BJ (cell line): Measurements from ENCODE around the gene RABL6. TPM values are rescaled to one million over a fixed set of nuclear protein-coding genes. Genes with fewer than 3 reads are reported as not detected.
"Not testable (repeated sequence)": the region's sequence is repeated elsewhere in the genome, so short reads cannot be mapped to it uniquely, and the experiment has no call there.

Experiments used
- CTCF ChIA-PET: fragments of 350-600 bp; formaldehyde crosslinking; extraction: SDS; loops from one replicate; lab custom pipeline; 2021; ENCODE audit warnings: antibody characterized with exemption, inconsistent platforms; lab: Yijun Ruan, JAX
- POLR2A ChIA-PET: fragments of 300-600 bp; sonication (Branson Sonifier 250); formaldehyde crosslinking; extraction: SDS; loops from one replicate; lab custom pipeline; 2021; ENCODE audit warnings: antibody characterized with exemption; lab: Charles Lee
- DNase-seq: peaks from one replicate; pipeline ENCODE4 v3.0.0-alpha.2; 2011; ENCODE audit warnings: low read depth
- H3K27me3 ChIP-seq: 2 replicates; pipeline ENCODE4 v1.6.0; 2011; ENCODE audit warnings: low read length; ENCODE audit not compliant: control insufficient read depth, insufficient read depth
- H3K36me3 ChIP-seq: 2 replicates; pipeline ENCODE4 v1.5.1; 2011; ENCODE audit warnings: low read length; ENCODE audit not compliant: control insufficient read depth, insufficient read depth
- H3K4me3 ChIP-seq: 2 replicates; pipeline ENCODE4 v1.5.1; 2011; ENCODE audit warnings: low read depth, mild to moderate bottlenecking, control low read depth, low read length
- polyA plus RNA-seq: library from polyadenylated mRNA; depleted of rRNA; stranded (reverse); fragments of >200 nt; gene quantifications from 2 replicates; pipeline ENCODE4 v1.2.3, GENCODE V29; 2011
- TF ChIP-seq, protein P1 (sequence below): IDR thresholded peaks from 2 replicates; pipeline ENCODE4 v1.5.1; 2011; ENCODE audit warnings: low read depth, mild to moderate bottlenecking, control low read depth, inconsistent platforms, low read length, moderate library complexity; ENCODE audit not compliant: insufficient read depth

RABL6 gene
- polyA plus RNA-seq, 1 experiment = 60.2 TPM

DNA sequence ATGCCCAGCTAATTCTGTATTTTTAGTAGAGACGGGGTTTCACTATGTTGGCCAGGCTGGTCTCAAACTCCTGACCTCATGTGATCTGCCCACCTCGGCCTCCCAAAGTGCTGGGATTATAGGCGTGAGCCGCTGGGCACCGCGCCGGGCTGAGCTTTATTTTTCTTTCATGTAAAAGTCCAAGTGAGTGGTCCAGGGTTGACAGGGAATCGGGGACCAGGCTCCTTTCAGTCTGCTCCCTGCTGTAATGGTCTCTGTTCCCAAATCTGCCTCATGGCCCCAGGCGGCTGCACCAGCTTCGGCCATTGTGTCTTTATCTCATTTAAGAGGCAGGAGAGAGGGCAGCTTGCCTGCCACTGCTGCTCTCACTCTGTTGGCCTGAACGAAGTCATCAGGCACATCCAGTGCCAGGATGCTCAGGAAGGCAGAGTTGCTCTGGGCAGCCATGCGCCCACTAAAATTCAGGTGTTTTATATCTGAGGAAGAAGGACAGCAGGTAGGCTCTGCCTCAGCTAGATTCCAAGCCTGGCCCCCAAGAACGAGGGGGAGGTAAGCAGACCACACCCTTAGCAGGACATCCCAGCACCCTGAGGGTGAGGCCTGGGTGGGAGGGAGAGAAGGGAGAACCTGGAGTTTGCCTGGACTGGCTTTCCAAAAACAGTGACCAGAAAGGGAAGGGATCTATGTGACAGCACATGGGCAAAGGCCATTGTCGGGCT lies 13.3 kb upstream of the RABL6 start:
- POLR2A ChIA-PET = no interaction called here
- Histone ChIP-seq H3K36me3 (no peaks in the 10 kb centered on the region; the same call in 1 of the 2 replicates), H3K27me3 (peaks cover 17% of the 10 kb centered on the region), H3K4me3 (no peak overlapping the region)
- TF ChIP-seq, protein P1, sequence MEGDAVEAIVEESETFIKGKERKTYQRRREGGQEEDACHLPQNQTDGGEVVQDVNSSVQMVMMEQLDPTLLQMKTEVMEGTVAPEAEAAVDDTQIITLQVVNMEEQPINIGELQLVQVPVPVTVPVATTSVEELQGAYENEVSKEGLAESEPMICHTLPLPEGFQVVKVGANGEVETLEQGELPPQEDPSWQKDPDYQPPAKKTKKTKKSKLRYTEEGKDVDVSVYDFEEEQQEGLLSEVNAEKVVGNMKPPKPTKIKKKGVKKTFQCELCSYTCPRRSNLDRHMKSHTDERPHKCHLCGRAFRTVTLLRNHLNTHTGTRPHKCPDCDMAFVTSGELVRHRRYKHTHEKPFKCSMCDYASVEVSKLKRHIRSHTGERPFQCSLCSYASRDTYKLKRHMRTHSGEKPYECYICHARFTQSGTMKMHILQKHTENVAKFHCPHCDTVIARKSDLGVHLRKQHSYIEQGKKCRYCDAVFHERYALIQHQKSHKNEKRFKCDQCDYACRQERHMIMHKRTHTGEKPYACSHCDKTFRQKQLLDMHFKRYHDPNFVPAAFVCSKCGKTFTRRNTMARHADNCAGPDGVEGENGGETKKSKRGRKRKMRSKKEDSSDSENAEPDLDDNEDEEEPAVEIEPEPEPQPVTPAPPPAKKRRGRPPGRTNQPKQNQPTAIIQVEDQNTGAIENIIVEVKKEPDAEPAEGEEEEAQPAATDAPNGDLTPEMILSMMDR = no peak
- no peak for DNase-seq
- CTCF ChIA-PET = interaction anchor here (0.7 to 1.6 kb wide), 7 partner anchors 11 to 273 kb away, joined by 3 to 7 read pairs (median 3); partner anchors contain the start of gene LCN8

DNA sequence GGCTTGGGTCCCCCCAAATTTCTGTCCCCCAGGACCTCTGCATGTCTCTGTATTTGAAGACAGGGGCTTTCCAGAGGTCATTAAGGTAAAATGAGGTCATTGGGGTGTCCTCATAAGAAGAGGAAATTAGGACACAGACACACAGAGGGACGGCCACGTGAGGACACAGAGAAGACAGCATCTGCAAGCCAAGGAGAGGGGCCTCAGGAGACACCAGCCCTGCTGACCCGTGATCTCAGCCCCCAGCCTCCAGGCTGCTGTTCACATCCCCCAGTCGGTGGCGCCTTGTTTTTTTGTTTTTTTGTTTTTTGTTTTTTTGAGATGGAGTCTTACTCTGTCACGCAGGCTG lies 12.8 kb upstream of the RABL6 start:
- no peak for DNase-seq
- Histone ChIP-seq H3K27me3 (peaks cover 18% of the 10 kb centered on the region), H3K4me3 (no peak overlapping the region), H3K36me3 (no peaks in the 10 kb centered on the region; the same call in 1 of the 2 replicates)
- ChIA-PET CTCF (interaction anchor here (1.2 to 1.6 kb wide), 2 partner anchors 11 to 239 kb away, joined by 4 to 7 read pairs; no protein-coding TSS in a partner anchor), POLR2A (no interaction called here)
- TF ChIP-seq, protein P1 = no peak

DNA sequence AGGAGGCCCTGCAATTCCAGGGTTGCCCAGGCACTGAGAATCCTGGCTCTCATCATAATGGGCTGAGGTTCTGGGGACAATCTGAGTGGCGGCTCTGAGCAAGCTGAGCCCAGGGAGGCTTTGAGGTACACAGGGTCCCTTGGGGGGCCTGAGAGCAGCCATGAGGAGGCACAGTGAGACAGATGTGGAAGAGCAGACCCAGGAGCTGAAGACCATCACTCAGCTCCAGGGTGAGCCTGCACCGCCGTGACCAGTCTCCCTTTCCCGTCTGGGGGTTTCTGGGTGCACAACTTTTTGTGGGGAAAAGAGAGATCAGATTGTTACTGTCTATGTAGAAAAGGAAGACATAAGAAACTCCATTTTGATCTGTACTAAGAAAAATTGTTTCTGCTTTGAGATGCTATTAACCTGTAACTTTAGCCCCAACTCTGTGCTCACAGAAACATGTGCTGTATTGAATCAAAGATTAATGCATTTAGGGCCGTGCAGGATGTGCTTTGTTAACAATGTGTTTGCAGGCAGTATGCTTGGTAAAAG lies 11.4 kb upstream of the RABL6 start, which contains the start of gene CCDC183:
TSS of gene CCDC183 (plus strand) at position 101 of the 537 bp plus-strand sequence. CDS start at position 161, 60 bp downstream.
- CTCF ChIA-PET = no interaction called here

DNA sequence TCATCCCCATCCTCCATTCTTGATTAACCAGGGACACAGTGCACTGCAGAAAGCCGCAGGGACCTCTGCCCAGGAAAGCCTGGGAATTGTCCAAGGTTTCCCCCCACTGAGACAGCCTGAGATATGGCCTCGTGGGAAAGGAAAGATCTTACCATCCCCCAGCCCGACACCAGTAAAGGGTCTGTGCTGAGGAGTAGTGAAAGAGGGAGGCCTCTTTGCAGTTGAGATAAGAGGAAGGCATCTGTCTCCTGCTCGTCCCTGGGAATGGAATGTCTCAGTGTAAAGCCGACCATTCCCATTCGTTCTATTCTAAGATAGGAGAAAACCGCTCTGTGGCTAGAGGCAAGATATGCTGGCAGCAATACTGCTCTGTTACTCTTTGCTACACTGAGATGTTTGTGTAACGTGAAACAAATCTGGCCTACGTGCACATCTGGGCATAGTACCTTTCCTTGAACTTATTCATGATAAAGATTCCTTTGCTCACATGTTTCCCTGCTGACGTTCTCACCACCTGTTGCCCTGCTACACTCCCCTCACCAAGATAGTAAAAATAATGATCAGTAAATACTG lies 10.9 kb upstream of the RABL6 start:
- H3K27me3 ChIP-seq = peaks cover 23% of the 10 kb centered on the region
- H3K4me3 ChIP-seq, H3K36me3 ChIP-seq, POLR2A ChIA-PET, DNase-seq: not testable (repeated sequence)
- CTCF ChIA-PET = interaction anchor here (1.5 kb wide), 1 partner anchor 238 kb away, joined by 4 read pairs; no protein-coding TSS in a partner anchor

More for the DNA sequence above, 11.4 kb upstream of the RABL6 start, which contains the start of gene CCDC183:
- no peak for DNase-seq
- TF ChIP-seq, protein P1 = no peak
- Histone ChIP-seq H3K36me3 (no peaks in the 10 kb centered on the region; the same call in 1 of the 2 replicates), H3K27me3 (peaks cover 21% of the 10 kb centered on the region), H3K4me3 (no peak within 1 kb of the TSS)
- POLR2A ChIA-PET = no interaction called here

DNA sequence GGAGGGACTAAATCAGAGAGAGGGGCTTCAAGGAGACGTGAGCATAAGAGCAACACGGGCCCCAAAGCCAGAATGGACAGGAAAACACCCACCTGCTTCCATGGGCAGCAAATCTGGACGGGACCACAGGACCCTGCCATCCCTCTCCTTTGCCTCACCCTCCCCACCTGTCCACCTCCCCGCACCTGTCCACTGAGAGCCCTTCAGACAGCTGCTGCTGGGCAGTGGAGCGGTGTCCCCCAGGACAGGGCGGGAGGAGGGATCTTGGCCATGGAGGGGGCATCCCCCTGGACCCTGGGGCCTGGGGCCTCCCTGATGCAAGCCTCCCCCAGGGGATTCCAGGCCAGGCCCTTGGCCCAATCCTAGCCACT lies 9.1 kb upstream of the RABL6 start:
- Histone ChIP-seq H3K36me3 (no peaks in the 10 kb centered on the region; the same call in 1 of the 2 replicates), H3K4me3 (no peak overlapping the region), H3K27me3 (peaks cover 25% of the 10 kb centered on the region)
- ChIA-PET CTCF (interaction anchor here (0.7 to 1.2 kb wide), 5 partner anchors 11 to 230 kb away, joined by 3 to 4 read pairs (median 3); partner anchors contain the start of gene AJM1), POLR2A (no interaction called here)
- TF ChIP-seq, protein P1 = no peak
- no peak for DNase-seq
